ENCODE measurements around the gene MRPL47.

MRPL47 gene

DNA sequence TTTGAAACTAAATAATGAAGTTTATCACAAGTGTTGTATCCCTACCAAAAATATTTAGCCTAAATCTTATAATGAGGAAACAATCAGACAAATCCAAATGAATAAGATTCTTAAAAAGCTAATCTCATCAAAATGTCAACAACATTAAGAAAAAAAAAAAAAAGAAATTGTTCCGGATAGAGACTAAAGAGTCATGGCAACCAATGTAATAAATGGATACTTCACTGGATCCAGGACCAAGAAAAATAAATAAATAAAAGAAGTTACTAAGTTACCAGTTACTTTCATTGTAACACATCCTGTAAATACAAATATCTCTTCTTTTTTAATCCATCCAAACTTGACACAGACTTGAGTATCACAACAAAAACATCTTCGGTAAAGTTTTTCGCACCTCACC, 607 bp downstream of the MRPL47 start:
- Histone ChIP-seq H3K9me3 (ENCODE audit: insufficient read depth, low read length) (no peaks in the 10 kb centered on the region), H3K27me3 (ENCODE audit: low read length) (no peaks in the 10 kb centered on the region), H3K9ac (ENCODE audit: low read length) (peak overlapping the region; percentile 79), H3K27ac (ENCODE audit: low read depth, low read length) (peak overlapping the region; percentile 49), H3K4me3 (ENCODE audit: insufficient read depth, low read length, poor library complexity, severe bottlenecking) (peak overlapping the region; percentile 79), H3K36me3 (ENCODE audit: low read length) (peaks cover 12% of the 10 kb centered on the region; the same call in 1 of the 2 replicates), H4K20me1 (ENCODE audit: low read depth, low read length) (no peaks in the 10 kb centered on the region), H3K4me2 (ENCODE audit: low read depth, low read length, poor library complexity, severe bottlenecking) (peak overlapping the region; percentile 95), H3K9me2 (replicated peaks; ENCODE audit: insufficient read depth, low read length) (no peaks in the 10 kb centered on the region), H3F3A (ENCODE audit: insufficient read depth) (peaks cover 17% of the 10 kb centered on the region), H2AFZ (ENCODE audit: low read depth, low read length, severe bottlenecking) (peak overlapping the region; percentile 86), H3K79me2 (ENCODE audit: insufficient read depth, low read length) (peaks cover 51% of the 10 kb centered on the region)
- TF ChIP-seq, protein P1, sequence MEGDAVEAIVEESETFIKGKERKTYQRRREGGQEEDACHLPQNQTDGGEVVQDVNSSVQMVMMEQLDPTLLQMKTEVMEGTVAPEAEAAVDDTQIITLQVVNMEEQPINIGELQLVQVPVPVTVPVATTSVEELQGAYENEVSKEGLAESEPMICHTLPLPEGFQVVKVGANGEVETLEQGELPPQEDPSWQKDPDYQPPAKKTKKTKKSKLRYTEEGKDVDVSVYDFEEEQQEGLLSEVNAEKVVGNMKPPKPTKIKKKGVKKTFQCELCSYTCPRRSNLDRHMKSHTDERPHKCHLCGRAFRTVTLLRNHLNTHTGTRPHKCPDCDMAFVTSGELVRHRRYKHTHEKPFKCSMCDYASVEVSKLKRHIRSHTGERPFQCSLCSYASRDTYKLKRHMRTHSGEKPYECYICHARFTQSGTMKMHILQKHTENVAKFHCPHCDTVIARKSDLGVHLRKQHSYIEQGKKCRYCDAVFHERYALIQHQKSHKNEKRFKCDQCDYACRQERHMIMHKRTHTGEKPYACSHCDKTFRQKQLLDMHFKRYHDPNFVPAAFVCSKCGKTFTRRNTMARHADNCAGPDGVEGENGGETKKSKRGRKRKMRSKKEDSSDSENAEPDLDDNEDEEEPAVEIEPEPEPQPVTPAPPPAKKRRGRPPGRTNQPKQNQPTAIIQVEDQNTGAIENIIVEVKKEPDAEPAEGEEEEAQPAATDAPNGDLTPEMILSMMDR (IDR thresholded peaks at IDR 0.05; ENCODE audit: insufficient read depth, low read length, poor library complexity, severe bottlenecking): no peak
- TF ChIP-seq EZH2phosphoT487 (conservative IDR thresholded peaks at IDR 0.05; ENCODE audit: low read length): no peak

DNA sequence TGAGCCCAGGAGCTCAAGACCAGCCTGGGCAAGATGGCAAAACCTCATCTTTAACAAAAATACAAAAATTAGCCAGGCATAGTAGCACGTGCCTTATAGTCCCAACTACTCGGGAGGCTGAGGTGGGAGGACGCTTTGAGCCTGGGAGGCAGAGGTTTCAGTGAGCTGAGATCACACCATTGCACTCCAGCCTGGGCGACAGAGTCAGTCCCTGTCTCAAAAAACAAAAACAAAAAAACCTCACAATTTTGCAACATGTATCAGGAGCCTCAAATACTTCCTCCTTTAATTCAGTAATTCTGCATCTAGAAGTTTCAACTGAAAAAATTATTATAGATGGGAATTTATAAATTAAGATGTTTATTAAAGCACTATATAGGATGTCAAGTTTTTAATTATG, 1.1 kb downstream of the MRPL47 start:
- Histone ChIP-seq H3F3A (ENCODE audit: insufficient read depth) (peaks cover 17% of the 10 kb centered on the region), H4K20me1 (ENCODE audit: low read depth, low read length) (no peaks in the 10 kb centered on the region), H3K9me2 (replicated peaks; ENCODE audit: insufficient read depth, low read length) (no peaks in the 10 kb centered on the region), H3K4me2 (ENCODE audit: low read depth, low read length, poor library complexity, severe bottlenecking) (peak overlapping the region; percentile 95), H3K36me3 (ENCODE audit: low read length) (peaks cover 12% of the 10 kb centered on the region; the same call in 1 of the 2 replicates), H3K4me3 (ENCODE audit: insufficient read depth, low read length, poor library complexity, severe bottlenecking) (peak overlapping the region; percentile 79), H3K79me2 (ENCODE audit: insufficient read depth, low read length) (peaks cover 51% of the 10 kb centered on the region), H3K27me3 (ENCODE audit: low read length) (no peaks in the 10 kb centered on the region), H2AFZ (ENCODE audit: low read depth, low read length, severe bottlenecking) (no peak overlapping the region), H3K9me3 (ENCODE audit: insufficient read depth, low read length) (no peaks in the 10 kb centered on the region), H3K9ac (ENCODE audit: low read length) (peak overlapping the region; percentile 79), H3K27ac (ENCODE audit: low read depth, low read length) (no peak overlapping the region)
- TF ChIP-seq, protein P1 (IDR thresholded peaks at IDR 0.05; ENCODE audit: insufficient read depth, low read length, poor library complexity, severe bottlenecking): no peak
- no peak for TF ChIP-seq EZH2phosphoT487 (conservative IDR thresholded peaks at IDR 0.05; ENCODE audit: low read length)

DNA sequence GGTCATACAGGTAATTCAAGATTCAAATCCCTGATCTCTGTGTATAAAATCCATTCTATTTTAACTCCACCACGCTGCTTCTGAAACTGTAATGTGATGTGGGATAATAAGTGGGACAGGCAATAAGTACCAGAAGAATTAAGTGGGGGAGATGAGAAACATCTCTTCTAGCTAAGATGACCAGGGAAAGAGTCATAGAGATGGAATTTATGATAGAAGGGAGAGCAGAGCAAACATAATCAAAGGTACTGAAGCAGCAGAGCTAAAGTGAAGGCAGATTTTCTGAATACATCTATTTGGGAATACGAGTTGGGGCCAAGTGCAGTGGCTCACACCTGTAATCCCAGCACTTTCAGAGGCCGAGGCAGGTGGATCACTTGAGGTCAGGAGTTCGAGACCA, 4.9 kb downstream of the MRPL47 start:
- H3K36me3 ChIP-seq (ENCODE audit: low read length): peaks cover 35% of the 10 kb centered on the region; the same call in 1 of the 2 replicates
- H3K27ac ChIP-seq (ENCODE audit: low read depth, low read length): no peak overlapping the region
- H3K4me2 ChIP-seq (ENCODE audit: low read depth, low read length, poor library complexity, severe bottlenecking): no peak overlapping the region
- H2AFZ ChIP-seq (ENCODE audit: low read depth, low read length, severe bottlenecking): no peak overlapping the region
- no peak overlapping the region for H3K9ac ChIP-seq (ENCODE audit: low read length)
- no peaks in the 10 kb centered on the region for H3F3A ChIP-seq (ENCODE audit: insufficient read depth)
- H3K27me3 ChIP-seq (ENCODE audit: low read length): no peaks in the 10 kb centered on the region
- no peaks in the 10 kb centered on the region for H3K9me3 ChIP-seq (ENCODE audit: insufficient read depth, low read length)
- H3K79me2 ChIP-seq (ENCODE audit: insufficient read depth, low read length): peaks cover 37% of the 10 kb centered on the region
- H4K20me1 ChIP-seq (ENCODE audit: low read depth, low read length): no peaks in the 10 kb centered on the region
- no peak overlapping the region for H3K4me3 ChIP-seq (ENCODE audit: insufficient read depth, low read length, poor library complexity, severe bottlenecking)
- no peak for TF ChIP-seq EZH2phosphoT487 (conservative IDR thresholded peaks at IDR 0.05; ENCODE audit: low read length)
- TF ChIP-seq, protein P1 (IDR thresholded peaks at IDR 0.05; ENCODE audit: insufficient read depth, low read length, poor library complexity, severe bottlenecking): no peak
- no peaks in the 10 kb centered on the region for H3K9me2 ChIP-seq (replicated peaks; ENCODE audit: insufficient read depth, low read length)
